LNCaP clone FGC (cell line): Measurements from ENCODE around the gene KIF5A.

Experiments
- DNase-seq: peaks from one replicate; pipeline ENCODE4 v3.0.0-alpha.2; 2011; ENCODE audit warnings: low read depth
- H3K4me3 ChIP-seq: 2 replicates; pipeline ENCODE4 v1.5.1; 2011; ENCODE audit warnings: mild to moderate bottlenecking, low read depth, low read length, control low read depth
- CTCF ChIP-seq: IDR thresholded peaks from 2 replicates; pipeline ENCODE4 v1.5.1; 2012; ENCODE audit warnings: mild to moderate bottlenecking; ENCODE audit not compliant: control insufficient read depth, insufficient read depth; ENCODE audit errors: extremely low read depth

KIF5A gene

GRCh38 chr12:57518176-57518919 lies 31.5 kb upstream of the KIF5A start:
- no peak for TF ChIP-seq CTCF
- DNase-seq = no peak
- peak overlapping the region; percentile 93 for H3K4me3 ChIP-seq

GRCh38 chr12:57518920-57519795 lies 30.7 kb upstream of the KIF5A start:
- TF ChIP-seq CTCF = no peak
- no peak for DNase-seq
- H3K4me3 ChIP-seq = peak overlapping the region; percentile 93

GRCh38 chr12:57519796-57520052 lies 30.1 kb upstream of the KIF5A start:
- no peak for DNase-seq
- H3K4me3 ChIP-seq = peak overlapping the region; percentile 93
- peak; percentile 12; the same call in 1 of the 2 replicates for TF ChIP-seq CTCF

- peak; percentile 92 for DNase-seq
- H3K4me3 ChIP-seq = peak within 1 kb of the TSS; percentile 93
- no peak for TF ChIP-seq CTCF
Measured at GRCh38 chr12:57520053-57520818, 29.6 kb upstream of the KIF5A start, which contains the start of gene DDIT3. Gene DDIT3 (minus strand): TSS chr12:57520514. CDS start chr12:57517406, 3,108 bp downstream.

GRCh38 chr12:57521525-57522010 lies 28.3 kb upstream of the KIF5A start:
- peak overlapping the region; percentile 90 for H3K4me3 ChIP-seq
- TF ChIP-seq CTCF = no peak
- DNase-seq = no peak

- DNase-seq = peak; percentile 64
- H3K4me3 ChIP-seq = peak within 1 kb of the TSS; percentile 90
- TF ChIP-seq CTCF = no peak
Measured at GRCh38 chr12:57522011-57522886, 27.6 kb upstream of the KIF5A start, which contains the start of gene MBD6. Gene MBD6 (plus strand): TSS chr12:57522824. CDS start chr12:57524304, 1,480 bp downstream.
